Stimulated activated CD8-positive, alpha-beta memory T cell treated with anti-CD3 and anti-CD28 coated beads, Interleukin-2, amount 100 ng/mL, for 1 hour (primary cell): ENCODE results near the gene UNC13C.

Experiments used
- DNase-seq, 2 donors: peaks; one replicate each; pipeline ENCODE4 v3.0.0-alpha.2; 2020; ENCODE audit warnings: low read depth in 2 of 2

UNC13C gene

DNA sequence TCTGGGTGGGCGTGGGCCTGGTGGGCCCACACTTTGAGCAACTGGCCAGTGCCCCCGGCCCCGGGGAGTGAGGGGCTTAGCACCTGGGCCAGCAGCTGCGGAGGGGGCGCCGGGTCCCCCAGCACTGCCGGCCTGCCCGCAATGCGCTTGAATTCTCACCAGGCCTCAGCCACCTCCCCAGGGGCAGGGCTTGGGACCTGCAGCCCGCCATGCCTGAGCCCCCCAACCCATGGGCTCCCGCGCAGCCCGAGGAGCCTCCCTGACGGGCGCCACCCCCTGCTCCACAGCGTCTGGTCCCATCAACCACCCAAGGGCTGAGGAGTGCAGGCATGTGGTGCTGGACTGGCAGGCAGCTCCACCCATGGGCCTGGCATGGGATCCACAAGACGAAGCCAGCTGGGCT, 484.3 kb downstream of the UNC13C start:
- DNase-seq = no peak

DNA sequence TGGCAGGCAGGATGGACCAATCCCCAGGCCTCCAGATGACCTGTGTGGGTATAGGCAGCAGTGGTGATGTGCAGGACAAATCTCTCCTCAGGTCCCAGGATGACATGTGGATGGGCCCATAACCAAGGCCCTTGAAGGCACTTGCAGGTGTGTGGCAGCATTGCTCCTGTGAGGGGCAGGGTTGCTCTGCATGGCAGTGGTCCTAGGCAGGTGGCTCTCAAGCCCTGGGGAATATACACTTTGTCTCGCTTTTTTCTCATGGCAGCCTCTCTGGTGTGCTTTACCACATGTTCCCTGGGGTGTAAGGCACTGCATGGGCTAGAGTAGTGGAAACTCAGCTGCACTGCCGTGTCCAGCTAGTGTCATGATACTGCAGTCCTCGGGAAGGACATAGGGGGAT, 503.6 kb downstream of the UNC13C start:
- no peak for DNase-seq

DNA sequence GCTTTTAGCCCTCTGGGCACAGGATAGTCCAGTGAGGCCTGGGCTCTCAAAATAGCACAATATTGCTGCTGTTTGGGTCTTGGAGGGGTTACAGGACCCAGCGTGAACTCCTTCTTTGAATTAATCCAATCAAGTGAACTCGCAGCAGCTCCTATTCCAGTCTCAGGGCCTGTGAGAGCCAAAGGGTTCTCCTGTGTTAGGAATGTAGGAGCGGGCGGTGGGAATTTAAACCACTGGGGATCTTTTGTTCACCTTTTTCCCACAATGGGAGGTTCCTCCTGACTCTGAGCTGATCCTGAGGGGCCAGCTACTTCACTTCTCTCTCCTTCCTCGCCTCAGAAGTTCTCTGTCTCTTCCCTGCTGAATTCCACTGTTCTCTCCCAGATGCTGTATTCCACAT, 504.0 kb downstream of the UNC13C start:
- DNase-seq = no peak

DNA sequence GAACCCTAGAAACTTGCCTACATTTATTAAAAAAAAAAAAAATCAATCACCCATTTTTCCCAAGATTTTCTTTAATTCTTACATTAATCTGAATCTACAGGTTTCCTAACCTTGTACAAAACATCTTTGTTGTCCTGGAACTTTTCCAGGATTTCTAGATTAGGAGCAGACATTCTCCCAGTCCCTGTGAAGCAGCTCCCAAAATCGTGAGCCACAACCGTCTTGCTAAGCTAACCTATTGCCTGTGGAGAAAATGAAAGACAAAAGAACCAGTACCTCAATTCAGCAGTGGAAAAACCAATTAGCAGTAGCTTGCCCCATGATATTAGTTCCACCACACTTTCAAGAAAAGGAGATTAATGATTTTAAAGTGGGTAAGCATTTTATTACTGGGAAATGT, 522.1 kb downstream of the UNC13C start:
- DNase-seq = no peak

DNA sequence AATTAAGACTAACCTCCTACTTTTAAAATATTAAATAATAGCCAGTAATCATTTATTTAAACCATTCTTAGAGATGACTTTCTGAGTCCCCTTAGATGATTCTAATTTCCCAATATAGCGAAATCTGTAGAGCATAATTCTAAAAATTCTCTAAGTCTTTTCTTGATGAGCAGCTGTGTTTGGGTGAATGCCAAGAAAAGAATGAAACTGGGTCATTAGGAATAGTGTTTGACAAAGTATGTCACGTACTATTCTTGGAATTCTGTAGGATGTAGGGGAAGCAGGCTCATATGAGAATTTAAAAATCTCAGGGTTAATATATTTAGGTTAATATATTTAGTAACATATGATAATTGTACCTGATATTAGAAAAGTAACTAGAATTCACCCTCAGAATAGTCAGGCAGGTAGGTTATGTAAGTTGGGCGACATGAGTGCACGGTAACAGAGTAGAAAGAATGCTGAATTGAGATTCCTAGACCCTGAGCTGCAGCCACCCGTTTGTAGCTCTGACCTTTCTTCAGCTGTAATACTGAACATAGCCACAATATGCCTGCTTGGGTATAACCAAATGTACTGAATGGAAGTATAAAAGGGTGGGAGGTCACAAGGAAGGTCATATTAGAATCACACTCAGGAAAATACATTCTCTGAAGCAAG, 524.3 kb downstream of the UNC13C start:
- no peak for DNase-seq

DNA sequence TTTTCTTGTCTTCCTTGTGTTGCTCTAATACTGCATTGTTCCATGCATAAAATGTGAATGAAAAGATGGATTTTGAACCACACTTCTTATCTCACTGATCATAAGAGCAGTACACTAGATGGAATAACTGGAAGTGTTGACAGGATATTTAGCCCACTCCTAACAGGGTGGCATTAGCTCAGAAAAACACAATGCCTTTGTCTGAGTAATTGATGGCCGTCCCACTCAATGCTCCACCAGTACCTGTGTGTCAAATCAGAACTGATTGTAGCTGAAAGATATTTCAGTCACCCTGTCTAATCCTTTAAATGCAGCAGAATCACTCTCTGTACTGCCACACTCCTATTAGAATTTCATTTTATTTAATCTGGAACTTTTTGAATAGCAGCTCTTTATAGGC, 526.5 kb downstream of the UNC13C start:
- DNase-seq = no peak

DNA sequence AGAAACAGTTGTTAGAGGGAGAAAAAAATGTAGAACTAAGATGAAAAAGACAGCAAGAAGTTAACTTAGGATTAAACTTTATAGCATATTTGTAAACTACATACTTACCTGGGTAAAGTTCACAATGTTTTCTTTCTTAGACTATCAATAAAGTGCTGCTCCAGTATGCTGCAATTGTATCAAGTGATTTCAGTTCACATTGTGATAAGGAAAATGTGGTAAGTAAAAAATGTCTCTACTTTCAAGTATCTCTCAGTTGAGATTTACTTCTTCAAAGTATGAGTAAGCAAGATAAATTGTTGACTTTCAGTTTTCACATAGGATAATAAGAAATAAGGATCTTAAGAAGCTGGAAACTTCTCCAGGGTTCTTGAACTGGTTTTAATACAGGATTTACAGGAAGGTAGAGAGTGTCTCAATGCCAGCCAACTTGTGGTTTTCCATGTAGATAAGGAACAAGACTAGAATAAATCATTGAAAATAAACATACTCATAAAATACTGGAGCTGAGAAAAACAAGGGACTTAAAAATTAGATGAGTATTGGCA, 528.8 kb downstream of the UNC13C start:
- DNase-seq = no peak

DNA sequence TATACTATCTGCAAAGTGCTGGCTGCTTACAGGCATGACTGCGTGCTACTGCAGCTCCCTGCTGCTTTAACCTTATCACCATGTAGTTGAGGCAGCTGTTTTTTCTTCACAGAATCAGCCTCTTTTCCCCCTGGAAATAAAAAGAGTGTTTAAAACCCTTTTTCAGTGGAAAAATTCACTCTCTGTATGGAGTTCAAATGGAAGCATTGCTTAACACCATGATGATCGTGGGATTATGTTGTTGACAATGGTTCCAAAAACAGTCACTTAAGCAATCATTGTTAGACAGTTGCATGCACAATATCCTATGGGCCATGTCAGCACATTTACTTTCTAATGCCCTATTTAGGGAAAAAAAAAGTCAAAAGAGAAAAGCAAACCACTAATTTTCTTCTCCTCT, 536.4 kb downstream of the UNC13C start:
- DNase-seq = no peak

DNA sequence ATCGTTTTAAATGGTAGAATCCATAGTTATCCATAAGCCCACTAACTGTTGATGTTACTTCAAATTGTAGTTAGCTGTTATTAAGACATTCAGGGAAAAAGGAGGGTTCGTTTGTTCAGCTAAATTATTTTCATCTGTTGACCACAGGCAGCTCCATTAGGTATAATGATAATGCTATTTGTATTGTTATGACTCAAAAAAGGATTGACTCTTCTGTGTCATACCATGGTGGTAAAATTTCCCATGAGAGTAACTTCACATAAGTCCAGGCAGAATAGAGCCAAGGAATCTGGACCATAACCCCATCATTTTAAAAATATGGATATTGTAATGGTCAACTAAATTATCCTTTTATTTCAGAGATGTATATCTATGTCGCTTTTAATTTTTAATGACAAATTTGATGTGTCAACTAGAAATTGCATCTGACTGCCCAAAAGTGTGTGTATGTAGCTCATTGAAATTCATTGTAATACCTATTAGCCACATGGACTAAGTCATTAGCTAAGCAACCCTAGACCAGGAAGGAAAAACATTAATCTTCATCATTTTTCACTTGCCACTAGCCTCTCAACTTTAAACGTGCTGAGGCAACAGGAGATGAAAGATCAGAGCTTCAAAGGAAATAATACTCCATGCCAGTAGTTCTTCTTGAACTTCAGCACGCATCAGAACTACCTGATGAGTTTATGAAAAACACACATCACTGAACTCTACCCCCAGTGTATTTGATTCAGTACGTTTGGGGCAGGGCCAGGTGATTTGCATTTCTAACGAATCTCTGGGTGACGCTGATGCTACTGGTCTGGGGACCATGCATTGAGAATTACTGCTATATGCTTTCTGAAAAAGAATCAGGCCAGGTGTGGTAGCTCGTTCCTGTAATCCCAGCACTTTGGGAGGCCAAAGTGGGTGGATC, 537.7 kb downstream of the UNC13C start:
- DNase-seq = no peak

DNA sequence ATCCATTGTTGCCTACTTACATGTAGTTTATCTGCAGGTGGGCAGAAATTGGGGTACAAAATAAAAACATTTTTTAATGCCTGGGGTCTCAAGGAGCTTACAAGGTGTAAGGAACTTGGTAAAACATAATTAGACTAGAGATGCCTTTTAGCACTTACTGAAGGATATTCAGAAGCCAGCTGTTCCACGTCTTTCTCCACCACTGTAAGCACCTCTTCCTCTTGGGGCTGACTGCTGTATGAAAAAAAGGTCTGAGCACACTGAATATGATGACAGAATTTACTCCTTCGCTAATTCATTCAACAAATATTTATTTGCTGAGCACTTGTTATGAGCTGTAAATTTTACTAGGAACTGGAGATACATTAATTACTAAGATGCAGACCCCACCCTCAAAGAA, 539.1 kb downstream of the UNC13C start:
- DNase-seq = no peak

DNA sequence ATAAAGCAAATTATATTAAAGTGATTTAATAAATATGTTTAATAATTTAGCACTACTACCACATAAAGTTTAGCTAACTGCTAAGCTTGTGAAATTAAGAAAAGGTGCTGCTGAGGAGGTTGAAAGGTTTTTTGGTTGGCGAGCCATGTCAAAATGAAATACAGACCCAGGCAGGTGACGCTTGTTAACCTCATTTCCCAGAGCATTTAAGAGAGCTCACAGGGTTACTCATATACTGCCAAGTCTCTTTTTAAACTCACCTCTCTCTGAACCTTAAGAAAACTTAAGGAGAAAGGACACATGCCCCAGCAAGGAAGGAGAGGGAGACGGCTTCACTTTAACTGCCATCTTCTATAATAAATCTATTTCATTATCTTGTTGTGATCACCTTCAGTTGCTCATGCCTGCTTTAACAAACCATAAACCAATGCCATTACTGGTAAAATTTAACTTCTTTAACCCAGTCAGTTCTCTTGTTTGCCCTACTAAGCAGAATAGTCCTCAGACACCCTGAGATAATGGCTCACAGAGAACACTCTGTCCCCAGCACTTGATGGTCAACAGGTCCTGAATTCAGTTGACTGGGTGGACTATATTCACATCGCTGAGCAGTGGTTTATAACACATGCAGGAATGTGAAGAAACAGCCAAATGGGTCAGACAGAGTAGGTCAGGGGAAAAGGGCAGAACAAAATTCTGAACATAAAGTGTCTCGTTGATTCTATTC, 540.1 kb downstream of the UNC13C start:
- DNase-seq = no peak

DNA sequence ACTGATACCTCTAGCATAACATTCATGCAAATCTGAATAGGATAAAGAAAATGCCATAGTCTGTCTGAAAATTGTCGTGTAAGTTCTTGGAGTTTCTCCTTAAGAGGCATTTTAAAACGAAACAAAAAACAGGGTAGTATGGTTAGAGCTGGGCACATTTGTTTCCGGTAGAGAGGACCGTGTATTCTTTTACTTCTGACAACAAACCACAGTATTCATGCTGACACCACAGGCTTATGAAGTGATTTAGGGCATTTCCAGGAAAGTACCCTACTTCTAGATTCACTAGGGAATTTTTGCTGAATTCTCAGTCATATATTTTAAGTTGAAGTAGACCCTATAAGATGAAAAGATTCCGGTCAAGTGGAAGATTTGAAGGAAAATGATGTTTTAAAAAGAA, 541.3 kb downstream of the UNC13C start:
- DNase-seq = no peak

DNA sequence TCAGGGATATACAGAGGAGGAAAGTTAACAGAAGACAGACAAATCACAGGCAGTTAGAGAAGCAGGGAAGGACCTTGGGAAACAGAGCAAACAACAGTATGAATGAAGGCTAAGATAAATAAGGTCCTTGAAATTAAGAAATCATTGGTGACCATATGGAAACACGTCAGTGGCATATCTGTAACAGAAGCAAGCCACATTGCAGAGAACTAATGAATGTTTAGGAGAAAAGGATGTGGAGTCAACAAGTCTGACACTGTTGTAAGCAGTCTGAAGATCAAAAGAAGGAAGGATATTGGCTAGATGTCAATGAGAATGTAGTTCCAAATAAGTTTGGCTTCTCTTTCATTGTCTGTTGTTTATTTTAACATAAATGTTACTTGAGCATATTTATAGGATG, 542.4 kb downstream of the UNC13C start:
- DNase-seq = no peak

DNA sequence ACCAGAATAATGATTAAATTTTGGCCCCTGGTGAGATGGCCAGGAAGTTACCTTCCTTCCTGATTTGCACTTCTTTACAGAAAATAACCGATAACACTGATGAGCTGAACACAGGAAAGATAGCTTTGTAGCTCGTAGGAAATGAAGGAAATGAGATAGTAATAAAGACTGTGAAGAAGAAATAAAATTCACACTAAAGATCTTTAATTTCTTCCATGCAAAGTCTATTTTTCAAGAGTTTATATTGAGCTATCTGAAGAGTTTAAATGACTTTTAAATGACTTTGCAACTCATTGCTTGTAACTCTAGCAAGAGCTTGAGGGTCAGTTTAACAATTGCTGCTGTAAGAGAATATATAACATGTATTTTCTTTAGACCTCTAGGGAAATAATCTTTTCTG, 543.0 kb downstream of the UNC13C start:
- no peak for DNase-seq

DNA sequence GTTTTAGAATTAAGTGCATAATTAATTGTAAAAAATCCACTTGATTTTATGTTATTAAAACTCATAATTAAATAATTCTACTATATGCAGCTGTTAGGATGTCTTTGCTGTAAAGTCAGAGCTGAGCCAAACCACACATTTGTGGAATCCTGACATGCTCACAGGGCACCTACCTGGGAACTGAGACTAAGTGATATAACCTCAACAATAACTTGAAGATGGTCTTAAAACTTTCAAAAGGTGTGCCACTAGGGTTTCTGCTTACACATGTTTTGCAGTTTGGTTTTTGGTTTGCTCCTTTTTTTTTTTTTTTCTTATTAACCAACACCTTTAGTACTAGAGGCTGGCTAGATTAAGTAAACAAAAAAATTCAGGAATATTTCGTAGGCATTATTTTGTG, 549.8 kb downstream of the UNC13C start:
- no peak for DNase-seq

DNA sequence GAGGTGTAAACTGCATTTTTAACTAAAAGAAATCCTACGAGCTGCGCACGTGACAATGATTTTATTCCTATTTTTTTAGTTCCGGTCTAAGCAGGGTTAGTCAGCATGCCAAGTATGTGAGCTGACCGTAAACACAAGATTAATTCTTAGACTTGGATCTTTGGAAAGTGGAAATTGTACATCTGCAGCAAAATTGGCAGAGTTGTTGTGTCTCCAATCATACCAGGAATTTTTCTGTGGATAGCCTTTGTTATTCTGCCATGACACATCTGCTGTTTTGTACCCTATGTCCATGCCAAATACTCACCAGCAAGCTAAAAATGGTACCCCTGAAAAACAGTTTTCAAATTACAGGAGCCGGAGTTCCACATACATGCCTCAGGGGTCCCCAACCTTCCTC, 562.5 kb downstream of the UNC13C start:
- DNase-seq = no peak

DNA sequence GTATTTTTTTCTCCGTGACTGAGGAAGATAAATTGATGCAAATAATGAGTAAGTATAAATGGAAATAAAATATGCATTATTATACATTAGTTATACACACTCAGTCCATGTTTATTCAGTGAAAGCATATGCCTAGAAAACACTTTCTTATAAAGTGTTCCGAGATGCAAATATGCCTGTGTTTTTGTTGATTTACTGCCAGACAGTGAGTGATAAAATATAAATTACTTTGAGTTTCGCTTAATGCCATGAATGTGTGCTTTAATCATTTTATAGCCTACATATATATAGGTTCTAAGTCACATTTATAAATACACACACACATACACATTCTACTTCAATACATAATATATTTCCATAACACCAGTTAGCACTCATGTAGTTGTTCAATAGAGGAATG, 569.2 kb downstream of the UNC13C start:
- no peak for DNase-seq

DNA sequence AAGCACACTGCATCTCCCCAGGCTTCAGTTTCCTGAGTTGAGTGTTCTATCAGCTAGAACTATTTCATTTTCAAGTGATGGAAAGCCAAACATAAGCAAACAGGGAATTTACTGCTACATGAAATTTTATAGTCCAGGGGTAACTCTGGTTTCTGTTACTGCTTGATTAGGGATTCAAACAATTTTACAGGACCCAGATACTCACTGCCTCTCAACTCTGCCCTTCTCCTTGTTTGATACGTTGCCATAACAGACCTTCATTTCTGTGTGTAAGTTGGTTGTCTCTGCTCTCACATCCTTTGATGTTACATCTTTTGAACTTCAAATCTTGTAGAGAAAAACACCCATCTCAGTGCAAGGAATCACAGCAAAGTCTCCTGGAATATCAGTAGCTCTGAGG, 572.7 kb downstream of the UNC13C start:
- DNase-seq = no peak

DNA sequence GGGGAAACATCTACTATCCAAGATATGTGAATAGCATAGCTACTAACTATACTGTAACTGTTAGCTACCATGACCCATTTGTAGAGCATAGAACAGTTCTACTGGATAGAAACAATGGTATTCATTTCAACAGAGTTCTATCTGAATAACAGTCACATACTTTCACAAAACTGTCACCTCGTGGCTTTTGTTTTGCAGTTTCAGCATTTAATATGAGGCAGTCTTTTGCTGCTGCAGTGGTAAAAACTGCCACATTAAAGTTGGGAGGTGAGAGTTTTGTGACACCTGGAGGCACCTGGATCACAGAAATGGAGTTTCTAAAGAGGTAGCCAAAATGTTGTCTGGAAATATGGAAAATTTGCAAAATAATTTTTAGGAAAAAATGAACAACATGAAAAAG, 578.0 kb downstream of the UNC13C start:
- no peak for DNase-seq

DNA sequence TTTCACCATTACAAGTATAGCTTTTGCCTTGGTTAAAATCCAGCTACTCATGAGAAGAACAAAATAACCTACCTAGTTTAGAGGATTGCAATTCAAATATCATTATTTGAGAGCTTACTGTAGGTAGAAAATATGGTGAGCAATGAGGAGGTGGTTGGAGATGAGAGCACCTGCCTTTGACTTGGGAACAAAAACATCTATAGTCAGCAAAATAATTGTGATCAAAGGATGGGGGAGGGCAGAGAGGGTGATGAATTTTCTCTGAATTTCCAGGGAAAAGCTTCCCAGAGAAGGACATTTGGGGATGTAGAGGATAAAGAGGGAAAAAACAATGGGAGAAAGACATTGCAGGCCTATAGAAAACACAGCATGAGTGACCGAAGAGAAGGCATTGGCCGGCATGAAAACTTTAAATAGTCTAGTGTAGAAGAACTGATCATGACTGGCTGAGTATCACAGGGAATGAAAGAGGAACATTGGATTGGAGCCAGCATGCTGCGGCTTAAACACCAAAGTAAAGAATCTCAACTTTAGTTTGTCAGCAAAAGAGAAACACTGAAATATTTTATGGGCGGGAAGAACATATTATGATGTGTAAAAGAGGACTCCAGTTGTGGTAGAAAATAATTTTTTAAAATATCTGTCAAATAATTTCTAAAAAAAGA, 581.3 kb downstream of the UNC13C start:
- DNase-seq = no peak

DNA sequence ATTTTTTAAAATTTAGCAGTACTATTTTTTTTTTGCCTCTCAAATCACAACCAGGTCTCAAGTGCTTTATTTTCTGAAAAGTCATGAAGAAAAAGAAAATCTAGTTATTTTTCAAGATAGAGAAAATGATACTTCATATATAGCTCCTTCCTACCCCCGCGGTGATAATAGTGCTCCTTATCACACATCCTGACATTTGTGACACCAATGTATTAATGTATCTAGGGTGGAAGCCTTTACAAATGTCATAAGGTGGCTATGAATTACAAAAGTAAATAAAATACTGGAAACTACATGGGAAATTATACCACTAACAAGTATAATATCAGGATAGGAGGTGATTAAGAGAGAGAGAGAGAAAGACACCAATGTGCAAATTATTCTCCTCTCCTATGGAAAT, 582.2 kb downstream of the UNC13C start:
- DNase-seq = no peak

DNA sequence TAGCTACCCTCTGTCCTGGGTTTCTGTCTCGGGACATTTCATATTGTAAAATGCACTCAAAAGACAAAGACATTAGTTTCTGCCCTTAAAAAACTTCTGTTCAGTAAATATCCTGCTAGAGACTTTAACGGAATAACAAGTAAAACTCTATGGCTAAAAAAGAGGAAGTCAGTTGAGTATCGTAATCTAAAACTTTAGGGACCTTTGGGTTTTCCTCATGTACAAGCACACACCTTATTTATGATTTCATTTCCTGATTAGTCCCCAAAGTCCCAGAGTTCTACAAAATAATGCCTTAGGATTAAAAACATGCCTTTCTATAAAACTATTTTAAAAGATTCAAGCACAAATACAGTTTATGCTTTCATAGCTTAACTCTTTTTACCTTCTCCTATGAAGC, 585.9 kb downstream of the UNC13C start:
- no peak for DNase-seq
